Astrocyte (in vitro differentiated cells and primary cell): ENCODE data around the gene NPFF.

Source experiments
- EZH2 ChIP-seq: IDR thresholded peaks from 2 replicates; pipeline ENCODE4 v1.6.1; 2012; ENCODE audit warnings: mild to moderate bottlenecking, low read length, inconsistent platforms; ENCODE audit not compliant: insufficient read depth
- TF ChIP-seq, protein P1 (sequence below): IDR thresholded peaks from 2 replicates; pipeline ENCODE4 v1.5.1; 2011; ENCODE audit warnings: low read depth, mild to moderate bottlenecking, inconsistent platforms, low read length, moderate library complexity; ENCODE audit not compliant: insufficient read depth

DNA sequence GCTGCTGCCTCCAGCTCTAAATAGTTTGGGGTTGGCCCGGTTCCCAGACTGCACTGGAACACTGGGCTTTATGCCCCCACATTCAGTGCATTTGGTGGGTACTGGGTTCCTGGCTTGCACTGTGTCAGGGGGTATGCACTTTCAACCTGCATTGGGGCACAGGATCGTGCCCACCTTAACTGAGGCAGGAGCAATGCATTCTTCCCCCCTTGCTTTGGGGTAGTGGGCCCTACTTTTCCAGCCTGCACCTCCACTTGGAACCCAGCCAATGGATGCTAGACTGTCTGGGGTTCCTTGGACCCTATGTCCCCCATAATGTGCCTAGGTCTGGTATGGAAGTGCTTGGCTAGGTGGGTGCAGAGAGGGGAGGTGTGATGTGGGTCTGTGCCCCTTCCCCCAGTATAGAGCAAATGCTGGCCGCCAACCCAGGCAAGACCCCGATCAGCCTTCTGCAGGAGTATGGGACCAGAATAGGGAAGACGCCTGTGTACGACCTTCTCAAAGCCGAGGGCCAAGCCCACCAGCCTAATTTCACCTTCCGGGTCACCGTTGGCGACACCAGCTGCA is 5.6 kb downstream of the NPFF start:
- TF ChIP-seq, protein P1, sequence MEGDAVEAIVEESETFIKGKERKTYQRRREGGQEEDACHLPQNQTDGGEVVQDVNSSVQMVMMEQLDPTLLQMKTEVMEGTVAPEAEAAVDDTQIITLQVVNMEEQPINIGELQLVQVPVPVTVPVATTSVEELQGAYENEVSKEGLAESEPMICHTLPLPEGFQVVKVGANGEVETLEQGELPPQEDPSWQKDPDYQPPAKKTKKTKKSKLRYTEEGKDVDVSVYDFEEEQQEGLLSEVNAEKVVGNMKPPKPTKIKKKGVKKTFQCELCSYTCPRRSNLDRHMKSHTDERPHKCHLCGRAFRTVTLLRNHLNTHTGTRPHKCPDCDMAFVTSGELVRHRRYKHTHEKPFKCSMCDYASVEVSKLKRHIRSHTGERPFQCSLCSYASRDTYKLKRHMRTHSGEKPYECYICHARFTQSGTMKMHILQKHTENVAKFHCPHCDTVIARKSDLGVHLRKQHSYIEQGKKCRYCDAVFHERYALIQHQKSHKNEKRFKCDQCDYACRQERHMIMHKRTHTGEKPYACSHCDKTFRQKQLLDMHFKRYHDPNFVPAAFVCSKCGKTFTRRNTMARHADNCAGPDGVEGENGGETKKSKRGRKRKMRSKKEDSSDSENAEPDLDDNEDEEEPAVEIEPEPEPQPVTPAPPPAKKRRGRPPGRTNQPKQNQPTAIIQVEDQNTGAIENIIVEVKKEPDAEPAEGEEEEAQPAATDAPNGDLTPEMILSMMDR: no peak
- TF ChIP-seq EZH2: no peak
